Right forelimb (tissue), 1 donor: ENCODE results near the gene MLPH.
"Not testable (repeated sequence)": the region's sequence is repeated elsewhere in the genome, so short reads cannot be mapped to it uniquely, and the experiment has no call there.

Experiments used
- DNase-seq: peaks from one replicate; pipeline ENCODE4 v3.0.0-alpha.2; 2018

The MLPH gene

DNA sequence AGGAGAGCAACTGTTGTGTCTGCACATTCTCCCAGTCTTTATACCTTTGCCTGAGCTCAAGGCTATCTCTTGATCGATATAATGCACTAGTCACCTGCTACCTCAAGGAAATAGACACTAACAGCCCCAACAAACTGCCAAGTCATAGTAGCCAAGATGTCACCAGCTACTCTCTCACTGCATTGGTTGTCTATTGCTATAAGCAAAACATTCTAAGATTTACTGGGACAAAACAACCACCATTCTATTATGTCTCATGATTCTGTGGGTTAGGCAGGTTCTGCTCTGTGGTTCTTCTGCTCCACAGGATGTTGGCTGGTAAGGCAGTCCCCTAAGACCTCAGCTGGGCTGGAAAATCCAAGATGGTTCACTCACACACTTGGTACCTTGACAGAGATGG, 28.5 kb upstream of the MLPH start:
- DNase-seq = no peak

- no peak for DNase-seq
Measured at GRCh38 chr2:237459226-237459625, 27.8 kb upstream of the MLPH start.

DNA sequence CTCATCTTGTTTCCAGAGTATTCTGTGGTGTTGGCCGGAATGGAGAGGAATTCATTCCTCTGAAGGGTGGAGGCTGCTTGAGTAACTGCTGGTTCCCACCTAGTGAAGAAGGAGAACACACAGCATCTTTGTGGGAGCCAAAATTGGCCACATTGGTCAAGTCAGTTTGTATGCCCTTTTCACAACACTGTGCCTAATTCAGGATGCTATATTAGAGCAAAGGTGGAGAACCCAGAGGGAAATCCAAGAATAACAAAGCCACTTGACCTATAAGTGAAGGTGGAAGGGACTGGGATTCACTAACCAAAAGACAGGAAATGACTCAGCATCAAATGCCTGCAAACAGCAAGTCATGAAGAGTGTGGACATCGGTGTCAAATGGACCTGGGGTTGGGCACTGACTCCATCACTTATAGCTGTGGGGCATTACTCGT, 27.3 kb upstream of the MLPH start:
- no peak for DNase-seq

DNA sequence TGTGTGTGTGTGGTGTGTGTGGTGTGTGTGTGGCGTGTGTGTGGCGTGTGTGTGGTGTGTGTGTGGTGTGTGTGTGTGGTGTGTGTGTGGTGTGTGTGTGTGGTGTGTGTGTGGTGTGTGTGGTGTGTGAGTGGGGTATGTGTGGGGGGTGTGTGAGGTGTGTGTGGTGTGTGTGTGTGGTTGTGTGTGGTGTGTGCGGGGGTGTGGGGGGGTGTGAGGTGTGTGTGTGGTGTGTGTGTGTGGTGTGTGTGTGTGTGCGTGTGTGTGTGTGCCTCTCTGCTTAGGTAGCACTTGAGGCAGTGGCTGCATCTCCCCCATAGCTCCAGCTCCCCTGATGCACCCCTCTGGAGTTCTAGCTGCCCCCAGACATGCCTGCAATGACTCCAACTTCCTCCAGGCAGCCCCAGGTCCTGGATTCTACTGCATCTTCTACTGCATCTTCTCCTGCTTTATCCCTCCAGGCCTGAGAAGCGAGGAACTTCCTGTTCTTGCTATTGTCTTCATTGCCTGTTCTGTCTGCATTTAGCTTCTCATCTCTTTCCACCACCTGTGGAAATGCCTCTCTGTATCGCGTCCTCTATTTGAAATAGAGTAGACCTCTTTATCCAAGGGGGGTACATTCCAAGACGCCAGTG, 22.2 kb upstream of the MLPH start:
- DNase-seq = no peak

GRCh38 chr2:237465515-237466148, 21.4 kb upstream of the MLPH start:
- DNase-seq = no peak

DNA sequence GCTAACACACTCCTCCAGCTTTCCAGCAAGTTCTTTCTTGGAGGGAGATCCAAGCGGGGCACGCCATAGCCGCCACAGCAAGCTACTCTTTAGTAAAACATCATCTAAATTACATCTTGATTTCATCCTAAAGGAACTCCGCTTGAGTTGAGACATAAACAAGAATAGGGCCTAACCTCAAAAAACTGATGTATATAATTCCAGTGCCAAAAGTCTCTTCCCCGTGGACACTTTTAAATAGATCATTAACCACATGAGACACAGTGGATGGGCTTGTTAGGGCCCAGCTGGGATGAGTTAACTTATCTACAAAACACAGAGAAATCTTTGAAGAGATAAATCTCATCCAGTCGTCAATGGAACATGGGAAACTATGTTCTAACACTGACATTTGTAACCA, 20.8 kb upstream of the MLPH start:
- DNase-seq = no peak

GRCh38 chr2:237467447-237468179, 19.4 kb upstream of the MLPH start:
- no peak for DNase-seq

DNA sequence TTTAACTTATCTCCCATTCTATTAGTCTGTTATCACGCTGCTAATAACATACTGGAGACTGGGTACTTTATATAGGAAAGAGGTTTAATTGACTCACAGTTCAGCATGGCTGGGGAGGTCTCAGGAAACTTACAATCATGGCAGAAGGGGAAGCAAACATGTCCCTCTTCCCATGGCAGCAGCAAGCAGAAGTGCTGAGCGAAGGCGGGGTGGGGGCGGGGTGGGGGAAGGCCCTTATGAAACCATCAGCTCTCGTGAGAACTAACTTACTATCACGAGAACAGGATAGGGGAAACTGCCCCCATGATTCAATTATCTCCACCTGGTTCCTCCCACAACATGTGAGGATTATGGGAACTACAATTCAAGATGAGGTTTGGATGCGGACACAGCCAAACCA, 17.6 kb upstream of the MLPH start:
- DNase-seq = not testable (repeated sequence)

DNA sequence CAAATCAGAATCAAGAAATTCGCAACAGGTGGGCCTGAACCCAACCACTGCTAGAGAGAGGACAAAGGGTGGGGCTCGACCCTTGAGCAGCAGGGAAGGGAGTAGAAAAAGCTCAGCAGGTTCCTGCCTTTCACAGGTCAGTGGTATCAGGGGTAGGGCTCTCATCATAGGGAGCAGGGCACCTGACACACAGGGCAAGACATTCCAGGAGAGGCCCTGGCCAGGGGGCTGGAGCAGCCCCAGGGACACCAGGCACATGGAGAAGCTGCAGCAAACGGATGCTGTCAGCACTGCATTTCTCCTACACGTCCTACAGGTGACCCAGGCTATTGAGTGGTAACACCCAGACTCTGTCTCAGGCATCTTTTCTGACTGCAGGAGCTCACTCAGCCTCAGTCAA, 17.2 kb upstream of the MLPH start:
- peak; percentile 11 for DNase-seq

DNA sequence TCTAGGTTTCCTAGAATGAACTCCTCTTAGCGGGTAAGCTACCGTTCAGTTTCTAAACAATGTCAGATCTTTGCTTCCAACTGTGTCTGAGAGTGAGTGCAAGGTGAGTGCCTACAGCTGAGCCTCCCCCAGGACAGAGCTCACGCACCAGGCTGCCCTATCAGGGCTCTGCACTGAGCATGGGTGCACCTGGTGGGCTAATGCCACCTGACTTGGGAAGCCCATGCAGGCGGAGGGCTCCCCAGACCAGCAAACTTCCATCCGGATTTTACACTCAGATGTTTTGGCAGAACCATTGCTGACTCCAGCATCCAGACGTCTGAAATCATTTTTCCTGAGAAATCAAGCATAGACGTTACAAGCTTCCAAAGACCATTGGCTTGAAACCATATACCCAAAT, 16.1 kb upstream of the MLPH start:
- no peak for DNase-seq

DNA sequence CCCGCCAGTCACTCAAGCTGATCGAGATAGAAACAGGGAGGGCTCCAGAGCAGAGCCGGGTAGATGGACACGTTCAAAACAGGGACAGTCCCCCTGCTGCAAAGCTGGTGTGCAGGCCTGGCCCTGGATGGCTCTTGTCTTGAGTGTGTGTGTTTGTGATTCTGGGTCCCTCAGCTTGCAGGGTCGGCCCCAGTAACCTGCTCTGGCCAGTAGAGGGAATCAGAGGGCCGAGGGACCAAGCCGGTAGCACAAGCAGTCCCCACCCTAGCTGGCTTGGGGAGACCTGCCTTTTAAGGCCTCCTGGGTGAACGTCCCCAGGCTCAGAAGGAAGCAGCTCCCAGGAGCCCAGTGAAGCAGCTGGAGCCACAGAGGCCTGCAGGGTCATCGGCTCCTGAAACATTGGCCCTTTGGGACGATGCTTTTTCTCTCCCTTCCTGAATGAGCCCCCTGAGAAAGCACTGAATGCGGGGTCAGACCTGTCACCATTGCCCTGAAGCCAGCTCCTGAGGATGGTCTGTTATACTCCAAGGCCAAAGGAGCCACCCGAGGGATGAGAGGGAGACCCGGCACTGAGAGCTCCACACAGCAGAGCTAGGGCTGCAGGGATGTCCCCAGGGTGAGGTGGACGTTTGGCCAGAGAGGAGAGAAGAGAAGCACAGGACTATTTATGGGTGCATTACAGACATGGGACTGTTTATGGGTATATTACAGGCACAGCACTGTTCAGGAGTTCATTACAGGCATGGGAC, 15.4 kb upstream of the MLPH start:
- DNase-seq = peak; percentile 39

GRCh38 chr2:237472187-237472712, 14.8 kb upstream of the MLPH start:
- DNase-seq = peak; percentile 38

GRCh38 chr2:237472909-237473877, 13.9 kb upstream of the MLPH start:
- DNase-seq = peak; percentile 42

GRCh38 chr2:237473878-237474441, 13.1 kb upstream of the MLPH start:
- DNase-seq = peak; percentile 71

DNA sequence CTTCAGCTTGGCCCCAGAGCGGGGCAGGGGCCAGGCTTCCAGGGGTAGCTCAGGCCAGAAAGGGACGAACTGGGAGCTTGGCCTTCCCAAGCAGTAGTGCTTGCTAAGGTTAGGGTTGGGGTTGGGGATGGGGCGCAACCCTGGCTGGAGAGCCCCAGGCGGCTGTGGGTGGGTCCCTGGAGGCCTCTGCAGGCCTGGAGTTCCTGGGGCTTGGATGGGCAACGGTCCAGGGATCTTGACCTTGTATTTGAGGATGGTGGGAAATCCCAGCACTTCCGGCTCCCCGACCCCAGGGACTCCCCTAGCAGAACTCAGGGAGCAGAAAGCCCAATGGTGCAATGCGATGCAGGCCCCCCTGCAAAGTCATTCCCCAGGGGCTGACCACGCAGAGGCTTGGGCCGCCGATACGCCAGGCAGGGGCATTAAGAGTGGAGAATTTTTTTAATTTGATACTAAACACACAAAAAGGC, 12.6 kb upstream of the MLPH start:
- DNase-seq = peak; percentile 69

- peak; percentile 93 for DNase-seq
Measured at GRCh38 chr2:237474931-237475703, 11.9 kb upstream of the MLPH start.

GRCh38 chr2:237475704-237476141, 11.3 kb upstream of the MLPH start:
- DNase-seq = no peak

- DNase-seq = no peak
Measured at GRCh38 chr2:237478095-237478494, 9.0 kb upstream of the MLPH start.

DNA sequence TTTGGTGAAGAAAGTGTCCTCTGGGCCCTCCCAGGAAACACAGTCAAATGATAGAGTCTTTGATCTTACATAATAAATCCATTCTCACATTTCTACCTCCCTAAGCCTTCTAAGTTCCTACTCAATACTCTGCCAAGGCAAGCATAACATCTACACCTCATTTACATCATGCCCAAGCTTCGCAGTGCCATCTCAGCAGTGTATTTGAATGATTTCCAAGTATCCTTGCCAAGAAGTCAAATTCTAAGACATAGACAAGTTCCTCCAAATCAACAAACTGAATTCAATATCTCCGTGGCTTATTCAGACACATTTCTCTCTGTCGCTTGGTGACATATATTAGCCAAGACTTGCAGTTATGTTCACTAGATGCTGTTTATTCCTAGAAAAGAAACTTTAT, 8.1 kb upstream of the MLPH start:
- peak; percentile 16 for DNase-seq

DNA sequence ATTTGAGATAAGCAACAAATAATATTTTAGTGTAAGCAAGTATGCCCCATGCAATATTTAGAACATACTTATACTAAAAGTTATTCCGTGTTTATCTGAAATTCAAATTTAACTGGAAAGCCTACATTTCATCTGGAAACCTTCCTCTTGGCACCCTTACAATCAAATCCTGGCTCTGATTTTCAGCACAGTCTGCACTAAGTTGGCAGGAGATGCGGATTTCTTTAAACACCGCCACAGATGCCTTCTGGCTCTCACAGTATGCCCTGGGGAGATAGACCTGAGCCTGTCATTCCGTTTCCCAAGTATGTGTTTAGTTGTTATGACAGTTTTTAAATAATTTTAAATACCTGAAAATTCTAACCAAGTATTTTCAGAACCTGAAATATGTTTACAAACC, 7.3 kb upstream of the MLPH start:
- peak; percentile 40 for DNase-seq

DNA sequence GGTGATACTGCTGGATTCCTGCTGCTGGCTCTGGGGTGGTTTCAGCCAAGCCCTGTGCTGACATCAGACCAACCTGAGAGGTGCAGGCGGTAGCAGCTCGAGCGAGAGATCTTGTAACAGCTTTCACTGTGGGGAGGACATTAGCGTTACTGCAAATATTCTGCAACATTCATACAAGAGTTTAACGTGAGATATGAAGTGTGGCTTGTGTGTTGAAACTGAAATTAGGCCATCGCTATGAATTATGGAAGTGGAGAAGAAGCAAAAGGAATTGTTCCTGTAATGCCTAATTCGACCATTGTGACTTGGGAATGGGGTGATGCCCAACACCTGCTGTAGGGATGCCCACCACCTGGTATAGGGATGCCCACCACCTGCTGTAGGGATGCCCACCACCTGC, 6.5 kb upstream of the MLPH start:
- DNase-seq = peak; percentile 13
